Thoracic aorta (tissue), 2 donors: ENCODE measurements around the gene ERI3. TPM values are rescaled to one million over a fixed set of nuclear protein-coding genes. Genes with fewer than 3 reads are reported as not detected.

ENCODE experiments used
- ATAC-seq: fragments of 150-250 bp; one replicate; pipeline ENCODE4 v1.8.0; 2017; ENCODE audit warnings: low read depth; ENCODE audit not compliant: insufficient number of reproducible peaks, low FRiP score
- DNase-seq: peaks from one replicate; pipeline ENCODE4 v3.0.0-alpha.2; 2020; ENCODE audit warnings: low spot score
- H3K27ac ChIP-seq, 2 donors: fragments of 200-600 bp; sonication (generic); 1 replicate in 1 of 2; 2 replicates in 1 of 2; pipeline ENCODE4 v1.5.1; 2016; ENCODE audit warnings: mild to moderate bottlenecking in 2 of 2, moderate library complexity in 2 of 2
- H3K27me3 ChIP-seq: fragments of 200-600 bp; sonication (generic); replicated peaks from 2 replicates; pipeline ENCODE4 v1.6.0; 2016; ENCODE audit warnings: mild to moderate bottlenecking; ENCODE audit not compliant: insufficient read depth
- H3K36me3 ChIP-seq: fragments of 200-600 bp; sonication (generic); one replicate; pipeline ENCODE4 v1.5.1; 2016
- H3K4me1 ChIP-seq, 2 donors: fragments of 200-600 bp; sonication (generic); 1 replicate in 1 of 2; 2 replicates in 1 of 2; pipeline versions ENCODE4 v1.5.1 to v1.6.0; 2016; ENCODE audit warnings: low read depth in 2 of 2, mild to moderate bottlenecking in 1 of 2; ENCODE audit not compliant: control insufficient read depth in 1 of 2
- H3K4me3 ChIP-seq: fragments of 200-600 bp; sonication (generic); 2 replicates; pipeline ENCODE4 v1.5.1; 2016; ENCODE audit warnings: mild to moderate bottlenecking
- H3K9me3 ChIP-seq: fragments of 200-600 bp; sonication (generic); 2 replicates; pipeline ENCODE4 v1.5.1; 2016
- CTCF ChIP-seq: fragments of 200-600 bp; sonication (generic); IDR thresholded peaks from one replicate; pipeline ENCODE4 v1.5.1; 2019; ENCODE audit warnings: antibody characterized with exemption
- total RNA-seq, 2 donors: library from RNA; depleted of rRNA; stranded (reverse); fragments of >200 nt; gene quantifications; one replicate each; pipeline versions ENCODE4 v1.1.0 to v1.2.3, GENCODE V29; 2016

Gene ERI3
- total RNA-seq, 2 donors from 2014 or later, result 41.5 to 96.3 TPM

GRCh38 chr1:44284184-44284583, 70.9 kb downstream of the ERI3 start:
- DNase-seq, result no peak
- no peak overlapping the region for H3K4me3 ChIP-seq
- no peak for TF ChIP-seq CTCF
- no peaks in the 10 kb centered on the region for H3K4me1 ChIP-seq
- H3K27ac ChIP-seq, result no peak overlapping the region
- no peaks in the 10 kb centered on the region for H3K27me3 ChIP-seq
- no peak for ATAC-seq
- peaks cover 25% of the 10 kb centered on the region for H3K36me3 ChIP-seq
- H3K9me3 ChIP-seq, result no peaks in the 10 kb centered on the region

DNA sequence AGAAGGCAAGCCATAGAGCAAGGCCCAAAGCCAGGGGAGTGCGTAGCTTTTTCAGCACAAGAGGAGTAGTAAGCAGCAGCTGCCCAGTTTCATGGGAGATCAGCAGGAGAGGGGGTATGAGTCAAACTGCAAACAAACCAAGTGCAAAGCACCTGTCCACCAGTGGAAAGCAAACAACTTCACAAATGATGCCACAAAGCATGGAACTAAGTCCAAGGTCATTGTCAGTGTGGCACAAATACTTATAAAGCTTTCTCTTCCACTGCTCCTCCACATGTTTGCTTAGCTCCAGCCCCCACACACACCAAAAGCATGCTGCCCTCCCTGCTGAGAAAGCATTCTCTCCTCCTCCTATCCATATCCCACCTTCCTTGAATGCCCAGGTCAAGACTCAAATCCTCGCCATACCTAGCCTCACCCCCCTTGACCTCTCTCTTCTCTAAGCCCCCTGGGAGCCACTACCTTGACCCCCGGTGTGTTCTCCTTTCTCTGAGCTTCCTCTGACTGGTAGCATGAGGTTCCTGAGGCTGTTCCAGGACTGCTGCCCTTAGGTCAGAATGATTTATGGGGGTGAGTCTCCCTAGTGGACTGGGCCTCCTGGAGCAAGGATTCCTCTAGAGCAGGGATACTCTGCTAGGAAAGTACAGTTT, 71.4 kb downstream of the ERI3 start:
- Histone ChIP-seq H3K36me3 (peaks cover 25% of the 10 kb centered on the region), H3K27ac (no peak overlapping the region), H3K9me3 (no peaks in the 10 kb centered on the region), H3K4me1 (no peaks in the 10 kb centered on the region), H3K27me3 (no peaks in the 10 kb centered on the region), H3K4me3 (no peak overlapping the region)
- ATAC-seq (no peak), DNase-seq (no peak)
- TF ChIP-seq CTCF, result no peak

GRCh38 chr1:44282704-44283426, 72.2 kb downstream of the ERI3 start:
- no peak for TF ChIP-seq CTCF
- ATAC-seq (no peak), DNase-seq (no peak)
- H3K27me3 ChIP-seq, result no peaks in the 10 kb centered on the region
- peaks cover 21% of the 10 kb centered on the region for H3K36me3 ChIP-seq
- no peak overlapping the region for H3K27ac ChIP-seq
- no peaks in the 10 kb centered on the region for H3K9me3 ChIP-seq
- H3K4me1 ChIP-seq, result no peaks in the 10 kb centered on the region
- no peak overlapping the region for H3K4me3 ChIP-seq

GRCh38 chr1:44281962-44282703, 72.9 kb downstream of the ERI3 start:
- H3K9me3 ChIP-seq, result no peaks in the 10 kb centered on the region
- no peak for TF ChIP-seq CTCF
- no peak for ATAC-seq
- no peak for DNase-seq
- no peak overlapping the region for H3K27ac ChIP-seq
- no peaks in the 10 kb centered on the region for H3K4me1 ChIP-seq
- peaks cover 21% of the 10 kb centered on the region for H3K36me3 ChIP-seq
- no peaks in the 10 kb centered on the region for H3K27me3 ChIP-seq
- H3K4me3 ChIP-seq, result no peak overlapping the region

DNA sequence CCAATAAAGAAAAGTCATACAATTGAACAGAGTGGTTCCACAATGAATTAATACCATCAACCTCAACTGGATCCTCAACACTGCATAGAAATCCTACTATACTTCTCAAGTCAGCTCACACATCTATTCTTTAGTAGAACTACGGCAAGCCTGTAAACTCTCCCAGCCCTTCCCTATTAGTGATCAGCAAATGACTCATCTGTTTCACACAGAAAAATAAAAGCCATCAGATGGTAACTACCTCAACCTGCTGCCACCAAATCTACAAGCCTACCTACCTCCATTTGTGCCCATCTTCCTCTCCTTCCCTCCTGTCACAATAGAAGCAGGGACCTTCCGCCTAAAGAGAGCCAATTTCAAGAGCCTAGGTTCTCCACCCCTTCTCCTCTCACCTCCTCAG, 78.2 kb downstream of the ERI3 start:
- Histone ChIP-seq H3K9me3 (no peaks in the 10 kb centered on the region), H3K4me3 (no peak overlapping the region), H3K36me3 (no peaks in the 10 kb centered on the region), H3K4me1 (peaks cover 0 to 12% of the 10 kb centered on the region in 2 donors), H3K27ac (no peak overlapping the region), H3K27me3 (no peaks in the 10 kb centered on the region)
- DNase-seq (no peak), ATAC-seq (no peak)
- no peak for TF ChIP-seq CTCF
